Activated CD4-positive, alpha-beta T cell treated with anti-CD3 and anti-CD28 coated beads, Interleukin-2, amount 50 U/mL, for 4 hours (primary cell): ENCODE data around the gene BTF3.
"Not testable (repeated sequence)": the region's sequence is repeated elsewhere in the genome, so short reads cannot be mapped to it uniquely, and the experiment has no call there.

Source experiments
- DNase-seq, 2 experiments: peaks; one replicate each; pipeline ENCODE4 v3.0.0-alpha.2; 2020

Gene BTF3

GRCh38 chr5:73498057-73498992 lies at the start of gene BTF3:
BTF3 (plus strand) TSS chr5:73498442; CDS start chr5:73498668, 226 bp downstream.
- DNase-seq: peak; percentile 90 to 93

GRCh38 chr5:73448463-73449136 lies 49.6 kb upstream of the BTF3 start, which contains the start of gene FOXD1:
FOXD1 (minus strand) TSS chr5:73448777; CDS start chr5:73448362, 415 bp downstream.
- DNase-seq: no peak

GRCh38 chr5:73450137-73450536 lies 48.1 kb upstream of the BTF3 start:
- no peak for DNase-seq

GRCh38 chr5:73450672-73451223 lies 47.5 kb upstream of the BTF3 start:
- no peak for DNase-seq

- DNase-seq: peak; percentile 54 to 57
Observed at GRCh38 chr5:73451224-73452130, 46.8 kb upstream of the BTF3 start.

- no peak for DNase-seq
Observed at GRCh38 chr5:73452215-73452614, 46.0 kb upstream of the BTF3 start.

GRCh38 chr5:73454379-73455036 lies 43.7 kb upstream of the BTF3 start:
- no peak for DNase-seq

GRCh38 chr5:73456462-73456861 lies 41.8 kb upstream of the BTF3 start:
- not testable (repeated sequence) for DNase-seq

GRCh38 chr5:73459366-73459765 lies 38.9 kb upstream of the BTF3 start:
- no peak for DNase-seq

GRCh38 chr5:73460133-73460532 lies 38.1 kb upstream of the BTF3 start:
- no peak for DNase-seq

GRCh38 chr5:73464016-73464745 lies 34.1 kb upstream of the BTF3 start:
- DNase-seq: no peak

GRCh38 chr5:73468638-73469037 lies 29.6 kb upstream of the BTF3 start:
- not testable (repeated sequence) for DNase-seq

GRCh38 chr5:73469878-73470277 lies 28.4 kb upstream of the BTF3 start:
- no peak for DNase-seq

- DNase-seq: no peak
Observed at GRCh38 chr5:73471654-73472053, 26.6 kb upstream of the BTF3 start.

GRCh38 chr5:73472116-73472515 lies 26.1 kb upstream of the BTF3 start:
- DNase-seq: no peak

GRCh38 chr5:73480500-73480899 lies 17.7 kb upstream of the BTF3 start:
- DNase-seq: no peak

GRCh38 chr5:73482383-73483136 lies 15.7 kb upstream of the BTF3 start:
- no peak for DNase-seq

GRCh38 chr5:73483676-73484075 lies 14.6 kb upstream of the BTF3 start:
- DNase-seq: no peak

GRCh38 chr5:73484511-73484910 lies 13.7 kb upstream of the BTF3 start:
- no peak for DNase-seq

- no peak for DNase-seq
Observed at GRCh38 chr5:73485715-73486114, 12.5 kb upstream of the BTF3 start.
